ENCODE measurements around the gene ING5. TPM values are rescaled to one million over a fixed set of nuclear protein-coding genes. Genes with fewer than 3 reads are reported as not detected.
"Not testable (repeated sequence)": the region's sequence is repeated elsewhere in the genome, so short reads cannot be mapped to it uniquely, and the experiment has no call there.

Gene ING5
- polyA plus RNA-seq, 1 donor: 21.8 TPM

- DNase-seq: no peak
These were observed 37.8 kb downstream of the ING5 start for GRCh38 chr2:241739651-241740050.

GRCh38 chr2:241741016-241741415 is 39.2 kb downstream of the ING5 start:
- DNase-seq: no peak

- no peak for DNase-seq
These were observed 40.6 kb downstream of the ING5 start for GRCh38 chr2:241742320-241742939.

DNA sequence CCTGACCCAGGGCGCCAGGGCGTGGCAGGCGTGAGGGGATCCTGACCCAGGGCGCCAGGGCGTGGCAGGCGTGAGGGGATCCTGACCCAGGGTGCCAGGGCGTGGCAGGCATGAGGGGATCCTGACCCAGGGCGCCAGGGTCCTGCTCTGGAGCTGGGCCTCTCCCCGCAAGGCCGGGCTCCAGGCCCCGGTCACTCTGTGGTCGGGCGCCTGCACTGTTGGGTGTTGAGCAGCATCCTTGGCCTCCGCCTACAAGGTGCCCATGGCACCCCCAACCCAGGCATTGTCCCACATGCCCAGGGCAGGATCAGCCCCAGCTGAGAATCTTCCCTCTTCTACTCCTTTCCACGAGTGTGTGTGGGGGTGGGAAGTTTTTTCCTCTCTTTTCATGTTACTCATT is 41.2 kb downstream of the ING5 start:
- not testable (repeated sequence) for DNase-seq

- DNase-seq: no peak
These were observed 41.8 kb downstream of the ING5 start for GRCh38 chr2:241743620-241744019.

GRCh38 chr2:241744028-241744754 is 42.4 kb downstream of the ING5 start:
- DNase-seq: no peak

DNA sequence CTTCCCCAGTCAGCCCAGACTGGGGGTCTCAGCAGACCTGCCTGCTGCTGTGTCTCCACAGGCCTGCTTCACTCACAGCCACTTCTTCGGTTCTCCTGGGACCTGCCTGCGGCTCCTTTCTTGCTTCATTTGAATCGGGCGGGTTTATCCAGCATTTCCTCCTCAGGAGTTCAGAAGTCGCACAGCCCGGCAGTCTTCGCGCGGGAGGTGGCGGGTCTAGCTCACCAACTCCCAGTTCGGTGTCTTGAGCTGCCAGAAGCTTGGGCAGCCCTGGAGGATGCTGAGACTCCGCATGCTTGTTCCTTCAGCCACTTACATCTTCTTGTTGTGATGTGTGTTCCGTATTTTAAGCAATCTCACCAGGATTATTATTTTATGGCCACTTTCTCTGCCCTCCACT is 43.4 kb downstream of the ING5 start:
- no peak for DNase-seq

- no peak for DNase-seq
These were observed 44.2 kb downstream of the ING5 start for GRCh38 chr2:241746084-241746483.

- DNase-seq: no peak
These were observed 46.8 kb downstream of the ING5 start for GRCh38 chr2:241748468-241749256.

GRCh38 chr2:241750076-241750840 is 48.4 kb downstream of the ING5 start:
- no peak for DNase-seq

DNA sequence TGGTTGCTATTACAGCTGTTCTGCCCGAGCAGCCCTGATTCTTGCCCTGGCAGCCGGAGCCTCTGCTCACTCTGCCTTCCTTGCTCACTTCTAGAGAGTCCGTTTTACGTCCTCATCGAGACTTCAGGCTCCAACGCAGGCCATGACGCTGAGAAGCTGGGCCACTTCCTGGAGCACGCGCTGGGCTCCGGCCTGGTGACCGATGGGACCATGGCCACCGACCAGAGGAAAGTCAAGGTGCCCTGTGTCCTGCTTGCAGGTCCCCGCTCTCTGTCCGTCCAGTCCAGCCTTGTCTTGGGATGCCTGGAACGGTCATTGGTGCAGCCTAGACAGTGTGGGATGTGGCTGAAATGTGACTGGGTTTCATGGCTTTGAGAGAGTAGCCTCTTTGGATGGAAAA is 49.3 kb downstream of the ING5 start:
- no peak for DNase-seq

DNA sequence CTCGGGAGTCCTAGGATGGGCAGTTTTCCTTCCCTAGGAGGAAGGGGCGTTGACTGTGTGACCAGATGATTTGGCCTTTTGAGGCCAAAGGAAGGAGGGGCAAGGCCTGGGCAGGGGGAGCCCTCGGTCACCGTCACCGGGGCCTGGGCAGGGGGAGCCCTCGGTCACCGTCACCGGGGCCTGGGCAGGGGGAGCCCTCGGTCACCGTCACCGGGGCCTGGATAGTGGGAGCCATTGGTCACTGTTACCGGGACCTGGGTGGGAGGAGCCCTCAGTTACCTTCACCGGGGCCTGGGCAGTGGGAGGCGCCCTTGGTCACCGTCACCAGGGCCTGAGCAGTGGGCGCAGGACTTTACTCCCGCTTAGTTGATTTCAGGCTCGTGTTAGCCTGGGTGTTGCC is 49.9 kb downstream of the ING5 start:
- no peak for DNase-seq

- no peak for DNase-seq
These were observed 50.4 kb downstream of the ING5 start for GRCh38 chr2:241752253-241752652.

- no peak for DNase-seq
These were observed 50.9 kb downstream of the ING5 start for GRCh38 chr2:241752689-241753276.

DNA sequence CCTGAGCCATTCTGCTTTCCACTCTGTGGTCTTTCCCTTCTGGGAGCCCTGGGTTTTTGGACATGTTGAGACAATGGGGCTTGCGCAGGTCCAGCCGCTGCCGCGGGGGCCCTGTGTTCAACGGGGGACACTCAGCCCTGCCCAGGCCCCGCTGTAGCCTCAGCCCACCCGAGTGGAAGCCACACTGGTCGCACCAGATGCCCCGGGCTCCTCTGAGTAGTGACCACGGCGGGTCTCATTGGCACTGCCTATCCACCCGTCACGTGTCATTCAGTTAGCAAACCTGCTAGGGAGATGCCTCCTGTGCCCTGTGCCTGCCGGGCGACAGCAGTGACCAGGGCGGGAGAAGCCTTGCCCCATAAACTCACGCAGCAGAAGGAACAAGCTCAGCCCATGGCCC is 51.7 kb downstream of the ING5 start:
- DNase-seq: no peak

DNA sequence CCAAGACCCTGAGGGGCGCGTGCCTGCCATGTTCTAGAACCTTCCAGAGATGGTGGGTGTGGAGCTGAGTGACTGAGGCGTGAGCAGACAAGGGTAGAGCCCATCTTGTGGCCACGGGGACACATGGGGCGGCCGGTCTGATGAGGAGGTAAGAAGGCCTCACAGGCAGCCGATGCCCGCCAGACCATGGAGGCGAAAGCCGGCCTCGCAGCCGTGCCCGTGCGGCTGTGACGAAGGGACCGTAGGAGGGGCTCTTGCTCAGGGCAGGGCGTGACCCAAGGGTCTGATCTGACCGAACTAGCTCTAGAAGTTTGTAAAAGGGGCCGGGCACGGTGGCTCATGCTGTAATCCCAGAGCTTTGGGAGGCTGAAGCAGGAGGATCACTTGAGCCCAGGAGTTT is 52.2 kb downstream of the ING5 start:
- no peak for DNase-seq

DNA sequence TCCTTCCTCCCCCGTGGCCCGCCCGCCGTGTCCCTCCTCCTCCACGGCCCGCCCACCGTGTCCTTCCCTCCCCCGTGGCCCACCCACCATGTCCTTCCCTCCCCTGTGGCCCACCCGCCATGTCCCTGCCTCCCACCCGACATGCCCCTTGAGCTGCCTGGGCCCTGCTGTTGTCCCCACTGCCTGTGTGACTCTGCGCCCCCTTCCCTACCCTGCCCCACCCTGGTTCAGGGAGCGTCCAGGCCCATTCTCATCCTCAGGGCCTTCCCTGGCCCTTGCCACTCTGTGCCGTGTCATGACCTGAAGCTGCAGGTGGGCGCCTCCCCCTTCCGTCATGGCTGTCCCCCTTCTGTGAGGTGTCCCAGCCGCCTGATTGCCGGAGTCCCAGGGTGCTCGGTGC is 53.3 kb downstream of the ING5 start:
- DNase-seq: no peak

- no peak for DNase-seq
These were observed 53.9 kb downstream of the ING5 start for GRCh38 chr2:241755777-241756176.

GRCh38 chr2:241759067-241759807 is 57.4 kb downstream of the ING5 start:
- DNase-seq: no peak

DNA sequence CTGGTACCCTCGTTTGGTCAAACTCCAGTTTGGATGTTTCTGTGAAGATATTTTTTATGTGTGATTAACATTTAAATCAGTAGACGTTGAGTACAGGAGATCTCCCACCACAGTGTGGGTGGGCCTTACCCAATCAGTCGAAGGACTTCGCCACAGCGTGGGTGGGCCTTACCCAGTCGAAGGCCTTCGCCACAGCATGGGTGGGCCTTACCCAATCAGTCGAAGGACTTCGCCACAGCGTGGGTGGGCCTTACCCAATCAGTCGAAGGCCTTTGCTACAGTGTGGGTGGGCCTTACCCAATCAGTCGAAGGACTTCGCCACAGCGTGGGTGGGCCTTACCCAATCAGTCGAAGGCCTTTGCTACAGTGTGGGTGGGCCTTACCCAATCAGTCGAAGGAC is 58.1 kb downstream of the ING5 start:
- DNase-seq: not testable (repeated sequence)

DNA sequence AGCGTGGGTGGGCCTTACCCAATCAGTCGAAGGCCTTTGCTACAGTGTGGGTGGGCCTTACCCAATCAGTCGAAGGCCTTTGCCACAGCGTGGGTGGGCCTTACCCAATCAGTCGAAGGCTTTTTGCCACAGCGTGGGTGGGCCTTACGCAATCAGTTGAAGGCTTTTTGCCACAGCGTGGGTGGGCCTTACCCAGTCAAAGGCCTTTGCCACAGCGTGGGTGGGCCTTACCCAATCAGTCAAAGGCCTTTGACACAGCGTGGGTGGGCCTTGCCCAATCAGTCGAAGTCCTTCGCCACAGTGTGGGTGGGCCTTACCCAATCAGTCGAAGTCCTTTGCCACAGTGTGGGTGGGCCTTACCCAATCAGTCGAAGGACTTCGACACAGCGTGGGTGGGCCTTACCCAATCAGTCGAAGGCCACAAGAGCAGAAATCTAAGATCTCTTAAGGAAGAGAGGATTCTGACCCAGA is 58.5 kb downstream of the ING5 start:
- no peak for DNase-seq

All from hindlimb muscle (tissue), 1 donor.